Fibroblast of lung (primary cell): ENCODE measurements around the gene MEP1B.

Source experiments
- CTCF ChIP-seq, 2 donors: IDR thresholded peaks in 1 of 2; conservative IDR thresholded peaks in 1 of 2; 1 replicate in 1 of 2; 2 replicates in 1 of 2; pipeline ENCODE4 v1.5.1; 2011 to 2012; ENCODE audit warnings: low read length in 2 of 2, control low read depth in 1 of 2, inconsistent platforms in 1 of 2, low read depth in 1 of 2, mild to moderate bottlenecking in 1 of 2
- EZH2 ChIP-seq: IDR thresholded peaks from 2 replicates; pipeline ENCODE4 v1.5.1; 2012; ENCODE audit warnings: low read length, control low read depth, mild to moderate bottlenecking; ENCODE audit errors: missing control alignments

DNA sequence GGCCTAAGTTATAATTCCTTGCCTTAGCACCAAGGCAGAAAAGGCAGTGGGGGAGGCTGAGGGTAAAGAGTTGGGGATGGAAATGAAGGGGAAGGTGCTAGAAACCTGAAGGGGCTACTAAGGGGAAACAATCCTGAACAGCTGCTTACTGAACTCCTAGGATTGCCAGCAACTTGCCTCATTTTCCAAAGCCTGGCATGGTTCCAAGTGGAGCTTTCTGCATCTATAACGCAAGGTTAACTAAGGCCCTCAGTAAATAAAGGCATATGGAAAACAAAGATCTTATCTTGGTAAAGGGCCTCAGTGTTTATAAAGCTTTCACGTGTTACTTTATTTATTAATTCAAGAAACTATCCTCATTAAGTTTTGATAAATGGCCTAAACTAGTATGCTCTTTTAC lies 10.9 kb downstream of the MEP1B start:
- TF ChIP-seq CTCF (conservative IDR thresholded peaks at IDR 0.05 in 1 of 2, IDR thresholded peaks at IDR 0.05 in 1 of 2; ENCODE audit: low read depth in 1 of 2, low read length in 2 of 2) (no peak), EZH2 (no peak)
